ENCODE data around the gene ZBTB7C. TPM values are rescaled to one million over a fixed set of nuclear protein-coding genes. Genes with fewer than 3 reads are reported as not detected.
A peak's percentile ranks its signal among the peaks of the same experiment; 100 is the strongest.

The ZBTB7C gene
- polyA plus RNA-seq, 6 donors from 2014 or later, result not detected

GRCh38 chr18:48188609-48189008 lies 220.6 kb downstream of the ZBTB7C start:
- Mint-ChIP-seq H3K27me3 (peaks cover 33 to 36% (median 33%) of the 10 kb centered on the region in 3 donors), H3K36me3 (no peaks in the 10 kb centered on the region), H3K9me3 (peaks cover 0 to 2% (median 0%) of the 10 kb centered on the region in 7 donors), H3K4me1 (no peaks in the 10 kb centered on the region), H3K27ac (no peak overlapping the region), H3K4me3 (no peak overlapping the region)
- no peak for DNase-seq
- ATAC-seq (ENCODE audit: low read depth in 2 of 2), result no peak

- DNase-seq, result no peak
- Mint-ChIP-seq H3K9me3 (peaks cover 0 to 2% (median 0%) of the 10 kb centered on the region in 7 donors), H3K4me1 (no peaks in the 10 kb centered on the region), H3K27ac (no peak overlapping the region), H3K4me3 (no peak overlapping the region), H3K27me3 (peaks cover 37 to 39% (median 37%) of the 10 kb centered on the region in 3 donors), H3K36me3 (no peaks in the 10 kb centered on the region)
- no peak for ATAC-seq (ENCODE audit: low read depth in 2 of 2)
Observed at GRCh38 chr18:48186861-48187260, 222.3 kb downstream of the ZBTB7C start.

GRCh38 chr18:48186131-48186766 lies 222.9 kb downstream of the ZBTB7C start:
- H3K27me3 Mint-ChIP-seq, result peaks cover 37 to 45% (median 41%) of the 10 kb centered on the region in 3 donors
- no peak for DNase-seq
- H3K4me1 Mint-ChIP-seq, result no peaks in the 10 kb centered on the region
- H3K9me3 Mint-ChIP-seq, result peaks cover 0 to 2% (median 0%) of the 10 kb centered on the region in 7 donors
- no peak overlapping the region for H3K4me3 Mint-ChIP-seq
- no peaks in the 10 kb centered on the region for H3K36me3 Mint-ChIP-seq
- no peak overlapping the region for H3K27ac Mint-ChIP-seq
- no peak for ATAC-seq (ENCODE audit: low read depth in 2 of 2)

- H3K4me3 Mint-ChIP-seq, result no peak overlapping the region
- no peak for DNase-seq
- peaks cover 0 to 7% (median 2%) of the 10 kb centered on the region in 7 donors for H3K9me3 Mint-ChIP-seq
- no peak for ATAC-seq (ENCODE audit: low read depth in 2 of 2)
- peaks cover 0 to 8% of the 10 kb centered on the region in 2 donors for H3K36me3 Mint-ChIP-seq
- no peak overlapping the region for H3K27ac Mint-ChIP-seq
- no peaks in the 10 kb centered on the region for H3K4me1 Mint-ChIP-seq
- H3K27me3 Mint-ChIP-seq, result peaks cover 28 to 49% (median 40%) of the 10 kb centered on the region in 3 donors
Observed at GRCh38 chr18:48184118-48184517, 225.1 kb downstream of the ZBTB7C start.

GRCh38 chr18:48183613-48184012 lies 225.6 kb downstream of the ZBTB7C start:
- Mint-ChIP-seq H3K27me3 (peaks cover 23 to 48% (median 37%) of the 10 kb centered on the region in 3 donors), H3K36me3 (peaks cover 0 to 8% of the 10 kb centered on the region in 2 donors), H3K9me3 (peaks cover 0 to 7% (median 2%) of the 10 kb centered on the region in 7 donors), H3K4me1 (no peaks in the 10 kb centered on the region), H3K4me3 (no peak overlapping the region), H3K27ac (no peak overlapping the region)
- ATAC-seq (ENCODE audit: low read depth in 2 of 2), result no peak
- DNase-seq, result no peak

- Mint-ChIP-seq H3K4me1 (no peaks in the 10 kb centered on the region), H3K4me3 (no peak overlapping the region), H3K27me3 (peaks cover 18 to 45% (median 36%) of the 10 kb centered on the region in 3 donors), H3K36me3 (peaks cover 0 to 8% of the 10 kb centered on the region in 2 donors), H3K9me3 (peaks cover 0 to 7% (median 2%) of the 10 kb centered on the region in 7 donors), H3K27ac (no peak overlapping the region)
- ATAC-seq (ENCODE audit: low read depth in 2 of 2) (no peak), DNase-seq (no peak)
Observed at GRCh38 chr18:48182779-48183178, 226.4 kb downstream of the ZBTB7C start.

- DNase-seq (no peak), ATAC-seq (ENCODE audit: low read depth in 2 of 2) (no peak)
- Mint-ChIP-seq H3K27ac (peak overlapping the region in 1 of 6 donors; percentile 16), H3K36me3 (peaks cover 0 to 8% of the 10 kb centered on the region in 2 donors), H3K9me3 (peaks cover 0 to 7% (median 2%) of the 10 kb centered on the region in 7 donors), H3K27me3 (peaks cover 18 to 36% (median 36%) of the 10 kb centered on the region in 3 donors), H3K4me3 (no peak overlapping the region), H3K4me1 (no peaks in the 10 kb centered on the region)
Observed at GRCh38 chr18:48181857-48182256, 227.3 kb downstream of the ZBTB7C start.

GRCh38 chr18:48181087-48181823 lies 227.9 kb downstream of the ZBTB7C start:
- DNase-seq, result no peak
- Mint-ChIP-seq H3K4me1 (no peaks in the 10 kb centered on the region), H3K36me3 (peaks cover 0 to 8% of the 10 kb centered on the region in 2 donors), H3K27me3 (peaks cover 18 to 31% (median 30%) of the 10 kb centered on the region in 3 donors), H3K27ac (peak overlapping the region in 1 of 6 donors; percentile 16), H3K9me3 (peaks cover 0 to 7% (median 2%) of the 10 kb centered on the region in 7 donors), H3K4me3 (no peak overlapping the region)
- no peak for ATAC-seq (ENCODE audit: low read depth in 2 of 2)

- Mint-ChIP-seq H3K27ac (no peak overlapping the region), H3K27me3 (peaks cover 18 to 26% (median 25%) of the 10 kb centered on the region in 3 donors), H3K36me3 (peaks cover 0 to 8% of the 10 kb centered on the region in 2 donors), H3K9me3 (peaks cover 0 to 7% (median 2%) of the 10 kb centered on the region in 7 donors), H3K4me1 (no peaks in the 10 kb centered on the region), H3K4me3 (no peak overlapping the region)
- no peak for DNase-seq
- ATAC-seq (ENCODE audit: low read depth in 2 of 2), result no peak
Observed at GRCh38 chr18:48179666-48180065, 229.5 kb downstream of the ZBTB7C start.

- Mint-ChIP-seq H3K36me3 (peaks cover 0 to 8% of the 10 kb centered on the region in 2 donors), H3K4me1 (no peaks in the 10 kb centered on the region), H3K9me3 (peaks cover 0 to 7% (median 2%) of the 10 kb centered on the region in 7 donors), H3K27me3 (peaks cover 19 to 26% (median 24%) of the 10 kb centered on the region in 3 donors), H3K4me3 (no peak overlapping the region), H3K27ac (no peak overlapping the region)
- no peak for ATAC-seq (ENCODE audit: low read depth in 2 of 2)
- DNase-seq, result no peak
Observed at GRCh38 chr18:48179001-48179400, 230.2 kb downstream of the ZBTB7C start.

- Mint-ChIP-seq H3K27me3 (peaks cover 12 to 24% (median 20%) of the 10 kb centered on the region in 3 donors), H3K4me3 (peak overlapping the region in 1 of 8 donors; percentile 32), H3K27ac (no peak overlapping the region), H3K4me1 (no peaks in the 10 kb centered on the region), H3K9me3 (peaks cover 0 to 7% (median 2%) of the 10 kb centered on the region in 7 donors), H3K36me3 (peaks cover 0 to 8% of the 10 kb centered on the region in 2 donors)
- ATAC-seq (ENCODE audit: low read depth in 2 of 2) (no peak), DNase-seq (no peak)
Observed at GRCh38 chr18:48176909-48177308, 232.3 kb downstream of the ZBTB7C start.

- no peaks in the 10 kb centered on the region for H3K9me3 Mint-ChIP-seq
- H3K4me1 Mint-ChIP-seq, result no peaks in the 10 kb centered on the region
- H3K27ac Mint-ChIP-seq, result no peak overlapping the region
- ATAC-seq (ENCODE audit: low read depth in 2 of 2), result no peak
- H3K27me3 Mint-ChIP-seq, result peaks cover 3 to 37% (median 15%) of the 10 kb centered on the region in 3 donors
- no peaks in the 10 kb centered on the region for H3K36me3 Mint-ChIP-seq
- no peak for DNase-seq
- no peak overlapping the region for H3K4me3 Mint-ChIP-seq
Observed at GRCh38 chr18:48173557-48173956, 235.6 kb downstream of the ZBTB7C start.

GRCh38 chr18:48172226-48173006 lies 236.8 kb downstream of the ZBTB7C start:
- H3K36me3 Mint-ChIP-seq, result no peaks in the 10 kb centered on the region
- H3K9me3 Mint-ChIP-seq, result no peaks in the 10 kb centered on the region
- peaks cover 3 to 45% (median 15%) of the 10 kb centered on the region in 3 donors for H3K27me3 Mint-ChIP-seq
- H3K27ac Mint-ChIP-seq, result no peak overlapping the region
- DNase-seq (no peak), ATAC-seq (ENCODE audit: low read depth in 2 of 2) (no peak)
- no peaks in the 10 kb centered on the region for H3K4me1 Mint-ChIP-seq
- no peak overlapping the region for H3K4me3 Mint-ChIP-seq
